Measurements from ENCODE around the gene ULK2.

ULK2 gene

GRCh38 chr17:19780846-19781245 lies 86.9 kb downstream of the ULK2 start:
- TF ChIP-seq SIN3A (IDR thresholded peaks at IDR 0.05; ENCODE audit: borderline replicate concordance, insufficient read depth, low read length) (no peak), FOXP2 (optimal IDR thresholded peaks at IDR 0.05; ENCODE audit: borderline replicate concordance, extremely low read depth, extremely low read length, insufficient read depth) (no peak), POLR2AphosphoS5 (IDR thresholded peaks at IDR 0.05; ENCODE audit: low read depth, low read length) (no peak), TAF1 (IDR thresholded peaks at IDR 0.05; ENCODE audit: borderline replicate concordance, insufficient read depth, low read length) (no peak), REST (IDR thresholded peaks at IDR 0.05; ENCODE audit: insufficient read depth in 1 of 2, low read depth in 2 of 2, low read length in 2 of 2) (no peak)

- TF ChIP-seq TAF1 (IDR thresholded peaks at IDR 0.05; ENCODE audit: borderline replicate concordance, insufficient read depth, low read length) (no peak), SIN3A (IDR thresholded peaks at IDR 0.05; ENCODE audit: borderline replicate concordance, insufficient read depth, low read length) (no peak), REST (IDR thresholded peaks at IDR 0.05; ENCODE audit: insufficient read depth in 1 of 2, low read depth in 2 of 2, low read length in 2 of 2) (no peak), POLR2AphosphoS5 (IDR thresholded peaks at IDR 0.05; ENCODE audit: low read depth, low read length) (no peak), FOXP2 (optimal IDR thresholded peaks at IDR 0.05; ENCODE audit: borderline replicate concordance, extremely low read depth, extremely low read length, insufficient read depth) (no peak)
Measured at GRCh38 chr17:19773534-19773933, 94.2 kb downstream of the ULK2 start.

- TF ChIP-seq FOXP2 (optimal IDR thresholded peaks at IDR 0.05; ENCODE audit: borderline replicate concordance, extremely low read depth, extremely low read length, insufficient read depth) (no peak), REST (IDR thresholded peaks at IDR 0.05; ENCODE audit: insufficient read depth in 1 of 2, low read depth in 2 of 2, low read length in 2 of 2) (no peak)
Measured at GRCh38 chr17:19771971-19772630, 95.6 kb downstream of the ULK2 start.

GRCh38 chr17:19770985-19771735 lies 96.6 kb downstream of the ULK2 start:
- TF ChIP-seq TAF1 (IDR thresholded peaks at IDR 0.05; ENCODE audit: borderline replicate concordance, insufficient read depth, low read length) = no peak
- TF ChIP-seq FOXP2 (optimal IDR thresholded peaks at IDR 0.05; ENCODE audit: borderline replicate concordance, extremely low read depth, extremely low read length, insufficient read depth) = no peak
- TF ChIP-seq POLR2AphosphoS5 (IDR thresholded peaks at IDR 0.05; ENCODE audit: low read depth, low read length) = no peak
- TF ChIP-seq SIN3A (IDR thresholded peaks at IDR 0.05; ENCODE audit: borderline replicate concordance, insufficient read depth, low read length) = no peak
- no peak for TF ChIP-seq REST (IDR thresholded peaks at IDR 0.05; ENCODE audit: insufficient read depth in 1 of 2, low read depth in 2 of 2, low read length in 2 of 2)

Measured in PFSK-1 (cell line).